NB4 (cell line): ENCODE measurements around the gene TOM1L1.
A peak's percentile ranks its signal among the peaks of the same experiment; 100 is the strongest.

ENCODE experiments used
- DNase-seq: peaks from one replicate; pipeline ENCODE4 v3.0.0; 2010; ENCODE audit warnings: low read depth
- H3K4me3 ChIP-seq: one replicate; pipeline ENCODE4 v1.5.1; 2011; ENCODE audit warnings: mild to moderate bottlenecking, low read depth, low read length, moderate library complexity
- CTCF ChIP-seq: IDR thresholded peaks from one replicate; pipeline ENCODE4 v1.5.1; 2012; ENCODE audit warnings: low read depth, low read length
- MAX ChIP-seq: IDR thresholded peaks from 2 replicates; pipeline ENCODE4 v1.6.1; 2011; ENCODE audit warnings: low read depth, low read length
- MYC ChIP-seq: IDR thresholded peaks from 2 replicates; pipeline ENCODE4 v1.6.1; 2011; ENCODE audit warnings: low read depth, low read length
- POLR2A ChIP-seq: IDR thresholded peaks from 2 replicates; pipeline ENCODE4 v1.6.1; 2011; ENCODE audit warnings: mild to moderate bottlenecking; ENCODE audit not compliant: insufficient read length; ENCODE audit errors: extremely low read depth

Gene TOM1L1

GRCh38 chr17:54945231-54945630 lies 44.6 kb downstream of the TOM1L1 start:
- no peak overlapping the region for H3K4me3 ChIP-seq
- DNase-seq: no peak
- TF ChIP-seq POLR2A: no peak
- TF ChIP-seq MAX: no peak
- no peak for TF ChIP-seq CTCF
- TF ChIP-seq MYC: no peak

- no peak overlapping the region for H3K4me3 ChIP-seq
- DNase-seq: no peak
- TF ChIP-seq CTCF: no peak
- TF ChIP-seq MAX: no peak
- TF ChIP-seq MYC: no peak
- no peak for TF ChIP-seq POLR2A
These were observed 45.0 kb downstream of the TOM1L1 start for GRCh38 chr17:54945671-54946070.

- TF ChIP-seq MAX (no peak), CTCF (no peak), MYC (no peak), POLR2A (no peak)
- no peak overlapping the region for H3K4me3 ChIP-seq
- peak; percentile 46 for DNase-seq
These were observed 46.7 kb downstream of the TOM1L1 start for GRCh38 chr17:54947396-54947795.

- TF ChIP-seq MYC (no peak), POLR2A (no peak), MAX (no peak), CTCF (no peak)
- DNase-seq: peak; percentile 71
- H3K4me3 ChIP-seq: no peak overlapping the region
These were observed 47.7 kb downstream of the TOM1L1 start for GRCh38 chr17:54948380-54948779.

GRCh38 chr17:54950116-54950515 lies 49.5 kb downstream of the TOM1L1 start:
- no peak for TF ChIP-seq MYC
- no peak for TF ChIP-seq POLR2A
- TF ChIP-seq CTCF: no peak
- no peak for TF ChIP-seq MAX
- DNase-seq: no peak
- H3K4me3 ChIP-seq: no peak overlapping the region

GRCh38 chr17:54951286-54951685 lies 50.6 kb downstream of the TOM1L1 start:
- no peak for DNase-seq
- TF ChIP-seq CTCF: no peak
- TF ChIP-seq POLR2A: no peak
- TF ChIP-seq MYC: no peak
- no peak for TF ChIP-seq MAX
- no peak overlapping the region for H3K4me3 ChIP-seq
